HG02938 (cell line): ENCODE data around the gene NLRC4.
"Not testable (repeated sequence)": the region's sequence is repeated elsewhere in the genome, so short reads cannot be mapped to it uniquely, and the experiment has no call there.

Source experiments
- ATAC-seq: cut with Tn5 transposase; IDR thresholded peaks from one replicate; pipeline ENCODE4 v1.9.1; 2021; ENCODE audit warnings: mild to moderate bottlenecking, moderate library complexity; ENCODE audit not compliant: unreplicated experiment

Gene NLRC4

DNA sequence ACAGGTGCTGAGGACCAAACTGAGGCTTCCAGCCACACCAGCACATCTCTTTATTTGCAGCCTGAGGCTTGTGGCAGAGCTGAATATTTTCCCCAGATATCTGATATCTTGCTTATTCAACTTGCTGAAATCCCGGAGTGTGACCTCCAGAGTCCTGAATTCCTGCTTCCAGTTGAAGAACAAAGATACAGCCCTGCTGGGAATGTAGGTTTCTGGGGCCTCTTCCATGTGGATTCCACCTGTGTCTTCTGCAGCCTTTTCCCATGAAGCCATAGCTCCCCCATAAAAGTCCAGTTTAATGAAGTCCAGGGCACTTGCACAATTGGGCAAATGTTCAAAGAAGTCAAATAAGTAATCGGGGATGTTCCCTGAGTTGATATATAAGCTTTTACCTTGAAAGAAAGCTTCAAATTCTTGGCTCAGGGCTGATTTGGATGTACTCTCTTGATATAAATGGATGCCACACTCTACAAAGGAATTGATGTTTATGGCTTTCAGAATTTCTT, 14.9 kb downstream of the NLRC4 start:
- no peak for ATAC-seq

DNA sequence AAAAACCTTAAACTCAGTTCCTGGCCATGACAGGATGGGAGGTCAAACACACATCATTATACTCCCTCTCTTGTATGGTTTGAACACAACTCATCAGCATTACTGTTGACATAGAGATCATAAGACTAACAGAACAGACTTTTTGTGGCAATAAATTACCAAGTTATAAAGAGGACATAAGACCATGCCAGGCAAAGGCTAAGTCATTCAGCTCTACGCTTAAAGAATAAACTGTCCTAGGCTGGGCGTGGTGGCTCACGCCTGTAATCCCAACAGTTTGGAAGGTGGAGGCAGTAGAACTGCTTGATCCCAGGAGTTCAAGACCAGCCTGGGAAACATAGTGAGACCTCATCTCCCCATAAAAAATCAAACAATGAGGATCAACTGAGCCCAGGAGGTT, 16.4 kb downstream of the NLRC4 start:
- ATAC-seq: no peak

DNA sequence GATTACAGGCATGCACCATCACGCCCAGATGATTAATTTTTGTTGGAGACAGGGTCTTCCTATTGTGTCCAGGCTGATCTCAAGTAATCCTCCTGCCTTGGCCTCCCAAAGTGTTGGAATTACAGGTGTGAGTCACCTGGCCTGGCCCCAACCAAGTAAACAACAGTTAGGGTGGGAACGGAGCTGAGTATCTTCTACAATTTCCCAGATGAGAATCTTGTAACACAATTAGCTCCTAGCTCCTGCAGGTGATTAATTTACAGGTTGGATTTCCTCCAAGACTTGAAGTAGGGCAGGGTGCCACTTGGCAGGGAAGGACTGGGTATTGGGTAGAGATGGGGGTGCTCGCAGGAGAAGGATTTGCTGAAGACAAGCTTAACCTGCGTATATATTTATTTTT, 17.8 kb downstream of the NLRC4 start:
- no peak for ATAC-seq

DNA sequence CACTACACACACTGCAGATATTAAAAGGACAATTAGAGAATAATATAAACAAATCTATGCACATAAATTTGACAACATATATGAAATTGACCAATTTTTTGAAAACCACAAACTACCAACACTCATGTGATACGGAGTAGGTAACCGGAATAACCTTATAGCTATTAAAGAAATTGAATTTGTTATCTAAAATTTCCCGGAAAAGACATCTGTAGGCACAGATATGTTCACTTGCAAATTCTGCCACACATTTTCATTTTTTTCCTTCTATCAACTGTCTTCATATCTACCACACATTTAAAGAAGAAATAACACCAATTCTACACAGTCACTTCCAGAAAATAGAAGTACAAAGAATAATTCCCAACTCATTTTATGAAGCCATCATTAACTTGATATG, 22.4 kb downstream of the NLRC4 start:
- ATAC-seq: no peak

DNA sequence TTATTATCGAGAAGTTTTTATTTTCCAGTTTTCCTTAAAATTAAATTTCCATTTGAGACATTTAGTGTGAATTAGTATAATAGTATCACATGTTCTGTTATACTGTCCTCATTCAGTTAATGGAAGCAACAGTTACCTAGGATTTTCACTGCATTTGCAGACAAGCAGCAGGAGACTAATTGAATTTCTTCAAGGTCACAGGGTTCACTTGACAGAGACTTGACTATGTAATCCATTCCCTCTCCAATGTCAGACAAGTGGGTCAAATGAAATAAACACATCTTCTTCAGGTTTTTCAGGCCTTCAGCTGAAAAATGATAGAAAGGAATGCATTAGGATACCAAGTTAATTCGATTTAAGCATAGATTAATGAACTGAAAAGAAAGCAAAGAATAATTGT, 26.7 kb downstream of the NLRC4 start:
- ATAC-seq: no peak

DNA sequence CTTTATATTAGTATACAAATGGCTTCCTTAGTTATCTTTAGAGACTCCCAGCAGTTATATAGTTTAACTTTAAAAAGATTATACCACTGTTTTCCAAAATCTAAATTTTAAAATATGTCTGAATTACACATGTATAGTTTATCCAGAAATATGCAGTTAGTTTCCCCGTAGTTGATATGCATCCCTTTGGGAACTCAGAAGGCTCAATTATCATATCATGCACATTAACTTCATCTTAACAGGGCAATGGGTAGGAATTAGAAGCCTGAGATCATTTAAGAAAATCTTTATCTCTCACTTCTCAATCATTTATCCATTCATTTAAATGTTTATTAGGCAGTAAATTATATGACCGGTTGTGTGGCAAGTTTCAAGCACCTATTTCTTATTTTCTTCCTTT, 27.2 kb downstream of the NLRC4 start:
- ATAC-seq: no peak

DNA sequence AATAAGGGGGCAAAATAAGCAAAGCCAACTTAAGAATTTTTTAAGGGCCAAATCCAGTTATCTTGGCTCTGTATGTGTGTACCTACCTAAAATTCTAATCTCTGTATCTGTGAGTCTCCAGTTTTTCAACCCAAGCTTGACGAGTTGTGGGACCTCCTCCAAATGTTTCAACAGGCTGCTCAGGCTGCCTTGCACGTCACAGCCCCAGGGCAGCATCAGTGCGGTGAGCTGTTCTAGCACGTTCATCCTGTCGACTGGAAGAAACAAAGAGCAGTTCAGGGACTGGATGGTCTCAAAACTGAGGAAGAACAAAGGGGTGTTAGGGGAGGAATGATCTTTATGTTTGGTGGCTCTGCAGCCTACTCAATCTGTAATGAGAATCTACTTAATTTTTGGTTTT, 29.4 kb downstream of the NLRC4 start:
- ATAC-seq: no peak

DNA sequence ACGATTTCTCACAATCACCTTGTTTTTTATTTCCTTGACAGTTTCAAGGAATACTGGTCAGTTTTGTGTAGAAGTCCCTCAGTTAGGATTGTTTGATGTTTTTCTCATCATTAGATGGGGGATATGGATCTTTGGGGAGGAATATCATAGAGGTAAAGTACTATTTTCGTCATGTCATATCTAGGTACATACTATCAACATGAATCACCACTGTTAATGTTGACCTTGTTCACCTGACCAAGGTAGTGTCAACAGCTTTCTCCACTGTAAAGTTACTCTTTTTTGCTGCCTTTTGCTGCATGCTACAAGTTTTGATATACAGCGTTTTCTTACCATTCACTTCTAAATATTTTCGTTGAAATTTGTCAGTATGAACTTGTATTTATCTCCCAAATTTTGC, 32.7 kb downstream of the NLRC4 start:
- ATAC-seq: no peak

DNA sequence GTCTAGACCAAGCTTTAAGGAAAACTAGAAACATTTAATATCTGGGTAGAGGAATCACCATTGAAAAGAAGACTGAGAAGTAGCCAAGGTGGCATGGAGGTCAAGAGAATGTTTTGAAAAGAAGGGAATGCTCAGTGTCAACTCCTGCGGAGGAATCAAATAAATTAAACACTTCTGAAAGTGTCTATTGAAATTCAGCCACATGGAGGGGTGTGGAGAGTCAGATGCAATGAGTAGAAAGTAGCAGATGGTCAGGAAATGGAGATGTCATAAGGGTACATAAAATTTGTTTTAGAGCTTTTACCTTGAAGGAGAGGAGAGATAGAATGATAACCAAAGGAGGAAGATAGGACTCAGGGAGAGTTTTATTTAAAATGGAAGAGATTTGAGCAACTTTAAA, 35.1 kb downstream of the NLRC4 start:
- no peak for ATAC-seq

DNA sequence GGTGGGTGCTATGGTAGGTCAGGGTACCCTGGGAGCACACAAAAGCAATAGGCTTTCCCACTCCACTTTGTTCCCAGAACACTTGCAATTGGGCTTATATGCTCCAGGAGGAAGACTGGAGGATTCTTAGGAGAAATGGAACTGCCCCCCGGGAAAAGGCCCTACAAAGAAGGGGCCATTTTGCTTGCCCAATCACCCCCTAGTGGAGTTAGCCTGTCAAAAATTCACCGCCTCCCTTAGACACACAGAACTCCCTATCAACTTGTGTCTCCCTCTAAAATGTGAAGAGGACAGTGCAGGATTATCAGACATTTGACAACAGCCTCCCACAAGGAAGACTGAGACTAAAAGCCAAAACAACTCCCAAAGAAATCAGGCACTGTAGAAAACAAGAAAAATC, 36.5 kb downstream of the NLRC4 start:
- no peak for ATAC-seq

DNA sequence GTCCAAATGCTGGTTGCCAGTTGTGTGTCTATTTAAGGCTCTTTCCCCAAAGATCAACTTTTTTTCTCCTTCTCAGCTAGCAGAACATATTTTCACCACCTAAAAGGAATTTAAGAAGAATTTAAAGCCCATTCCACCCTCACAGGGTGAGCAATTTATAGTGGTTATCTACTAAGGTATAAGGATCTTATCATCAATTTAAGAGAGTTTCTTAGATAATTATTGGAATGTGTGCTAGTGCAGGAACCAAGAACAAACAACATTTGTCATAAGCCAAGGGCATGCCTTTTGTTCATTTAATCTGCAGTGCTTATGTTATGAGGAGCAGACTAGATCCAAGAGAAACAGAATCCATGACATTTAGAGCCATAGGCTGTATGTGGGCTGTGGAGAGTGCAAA, 37.2 kb downstream of the NLRC4 start:
- ATAC-seq: no peak

DNA sequence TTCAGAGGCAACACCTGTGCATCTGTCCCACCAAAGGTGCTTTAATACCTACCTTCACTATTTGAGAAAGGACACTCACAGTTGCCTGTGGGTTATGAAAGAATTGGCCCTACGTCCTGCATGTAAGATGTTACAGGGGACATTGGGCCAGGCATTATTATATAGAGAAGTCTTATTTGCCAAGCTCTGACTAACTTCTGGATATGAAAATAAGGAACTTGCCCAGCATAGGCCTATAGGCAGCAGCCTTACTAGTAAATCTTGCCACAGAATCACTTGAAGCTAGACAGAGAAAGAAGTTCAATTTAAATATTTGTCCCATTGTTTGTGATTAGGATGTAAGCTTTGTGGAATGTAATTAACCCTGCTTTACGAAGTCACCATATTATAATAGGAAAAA, 41.7 kb downstream of the NLRC4 start:
- ATAC-seq: no peak

DNA sequence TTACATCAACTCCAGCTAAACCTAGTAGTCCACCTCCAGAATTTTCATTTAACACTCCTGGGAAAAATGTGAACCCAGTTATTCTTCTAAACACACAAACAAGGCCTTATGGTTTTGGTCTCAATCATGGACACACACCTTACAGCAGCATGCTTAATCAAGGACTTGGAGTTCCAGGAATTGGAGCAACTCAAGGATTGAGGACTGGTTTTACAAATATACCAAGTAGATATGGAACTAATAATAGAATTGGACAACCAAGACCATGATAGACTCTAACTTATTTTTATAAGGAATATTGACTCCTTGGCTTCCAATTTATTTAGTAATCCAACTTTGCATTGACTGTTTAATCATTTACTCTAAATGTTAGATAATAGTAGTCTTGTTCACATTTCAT, 44.2 kb downstream of the NLRC4 start:
- ATAC-seq: no peak

DNA sequence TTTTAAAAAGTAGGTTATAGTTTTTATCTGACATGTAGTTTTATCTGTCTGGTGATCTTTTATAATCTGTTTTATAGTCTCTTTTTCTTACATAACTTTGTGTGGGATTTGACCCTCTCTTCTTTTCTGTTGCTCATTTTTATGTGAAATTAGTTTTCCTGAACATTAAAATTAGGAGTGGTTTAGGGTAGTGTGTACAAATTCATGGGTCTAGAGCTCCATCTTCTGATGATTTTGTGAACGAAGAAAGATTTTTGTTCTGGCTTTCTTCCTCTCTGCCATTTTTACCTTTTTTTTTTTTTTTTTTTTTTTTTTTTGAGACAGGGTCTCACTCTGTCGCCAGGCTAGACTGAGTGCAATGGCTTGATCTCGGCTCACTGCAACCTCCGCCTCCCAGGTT, 52.4 kb downstream of the NLRC4 start:
- no peak for ATAC-seq

DNA sequence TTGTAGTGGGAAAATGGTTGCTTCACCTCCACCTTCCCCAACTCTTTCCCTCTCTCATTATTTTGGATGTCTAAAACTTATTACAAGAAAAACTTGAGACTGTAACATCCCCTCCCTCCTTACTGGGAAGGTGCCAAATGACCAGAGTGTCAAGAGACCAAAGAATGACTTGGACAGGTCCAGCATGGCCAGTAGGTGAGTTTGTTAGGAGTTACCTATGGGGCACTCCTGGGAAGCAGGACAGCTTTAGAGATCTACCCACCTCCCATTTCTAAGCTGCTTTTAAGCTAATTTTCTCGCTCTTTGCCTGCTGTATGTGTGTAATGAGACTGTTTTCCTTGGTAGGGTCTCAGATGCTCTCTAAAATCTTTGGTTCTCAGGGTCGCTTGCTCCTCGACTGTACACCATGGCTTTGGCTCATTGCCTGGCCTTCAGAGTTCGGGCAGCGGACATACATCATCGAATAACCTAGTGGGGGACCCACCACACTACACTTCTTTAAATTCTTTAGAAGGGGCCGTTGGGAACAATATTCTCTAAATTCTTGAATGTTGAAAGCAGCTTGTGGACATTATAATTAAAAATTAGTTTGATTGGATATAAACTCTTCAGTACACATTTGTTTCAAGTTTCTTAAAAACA, 53.8 kb downstream of the NLRC4 start:
- ATAC-seq: no peak

DNA sequence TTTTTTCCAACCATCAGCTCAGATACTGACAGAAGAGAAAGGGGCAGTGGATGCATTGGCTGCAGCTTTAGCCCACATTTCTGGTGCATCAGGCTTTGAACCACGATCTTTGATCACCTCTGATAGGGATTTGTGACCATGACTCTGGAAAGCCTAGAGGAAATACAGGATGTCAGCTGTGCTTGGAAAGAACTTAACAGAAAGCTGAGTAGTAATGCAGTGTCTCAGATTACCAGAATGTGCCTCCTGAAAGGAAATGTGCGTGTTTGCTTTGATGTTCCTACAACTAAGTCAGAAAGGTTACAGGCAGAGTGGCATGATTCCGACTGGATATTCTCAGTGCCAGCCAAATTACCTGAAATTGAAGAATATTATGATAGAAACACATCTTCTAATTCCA, 61.3 kb downstream of the NLRC4 start:
- not testable (repeated sequence) for ATAC-seq

DNA sequence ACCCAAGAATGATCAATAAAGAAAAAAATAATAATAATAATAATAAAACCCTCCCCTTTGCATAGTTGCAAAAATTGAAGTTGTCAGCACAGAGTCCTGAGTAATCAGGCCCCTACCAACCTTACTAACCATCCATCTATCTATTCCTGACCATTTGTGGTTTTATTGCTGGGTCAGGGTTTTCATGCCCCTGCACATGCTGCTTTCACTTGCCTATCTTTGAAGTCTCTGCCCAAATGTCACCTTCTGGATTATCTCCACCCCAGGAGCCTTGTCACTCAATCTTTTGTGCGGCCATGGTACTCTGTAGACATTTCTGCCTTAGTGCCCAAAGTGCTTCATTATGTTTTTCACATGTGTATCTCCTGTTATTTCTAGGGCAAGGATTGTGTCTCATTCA, 63.9 kb downstream of the NLRC4 start:
- ATAC-seq: no peak

DNA sequence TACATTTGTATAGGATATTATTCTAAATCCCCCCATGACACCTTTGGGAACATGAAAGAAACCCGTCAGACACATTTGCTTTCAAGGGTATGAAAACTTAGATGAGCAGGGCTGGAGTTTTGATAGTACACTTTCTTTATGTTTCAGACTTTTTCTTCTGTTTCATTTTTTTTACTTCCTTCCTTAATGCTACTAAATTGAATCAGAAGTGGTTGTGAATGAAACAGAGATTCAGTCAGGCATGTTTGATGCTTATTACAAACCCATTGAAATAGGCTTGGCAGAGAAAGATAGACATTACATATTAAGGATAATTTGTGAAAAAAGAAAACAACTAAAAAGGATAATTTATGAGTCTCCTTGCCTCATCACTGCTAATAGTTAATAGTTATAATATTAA, 72.3 kb downstream of the NLRC4 start:
- no peak for ATAC-seq

DNA sequence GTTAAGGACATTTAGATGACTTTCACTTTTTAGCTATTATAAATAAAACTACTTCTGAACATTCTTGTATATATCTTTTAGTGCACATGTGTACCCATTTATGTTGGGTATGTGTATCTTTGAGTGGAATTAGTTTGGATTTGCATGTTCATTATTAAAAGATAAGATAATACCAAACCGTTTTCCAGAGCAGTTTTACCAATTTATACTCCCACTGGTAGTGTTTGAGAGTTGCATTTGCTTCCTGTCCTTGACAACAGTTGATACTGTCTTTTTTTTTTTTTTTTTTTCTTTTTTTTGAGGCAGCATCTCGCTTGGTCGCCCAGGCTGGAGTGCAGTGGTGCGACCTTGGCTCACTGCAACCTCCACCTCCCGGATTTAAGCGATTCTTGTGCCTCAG, 75.7 kb downstream of the NLRC4 start:
- no peak for ATAC-seq

DNA sequence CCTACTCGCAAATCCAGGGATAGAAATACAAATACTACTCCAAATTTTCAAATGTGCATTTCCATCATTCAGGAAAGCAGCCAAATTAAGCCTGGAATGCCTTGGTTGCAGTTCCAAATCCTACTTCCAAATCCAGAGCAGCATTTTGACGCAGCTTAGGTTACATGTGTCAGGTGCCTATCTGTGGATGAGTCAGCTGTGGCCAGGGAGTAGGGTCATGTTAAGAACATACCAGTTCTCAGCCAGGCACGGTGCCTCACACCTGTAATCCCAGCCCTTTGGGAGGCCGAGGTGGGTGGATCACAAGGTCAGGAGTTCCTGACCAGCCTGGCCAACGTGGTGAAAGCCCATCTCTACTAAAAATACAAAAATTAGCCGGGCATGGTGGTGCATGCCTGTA, 82.0 kb downstream of the NLRC4 start:
- ATAC-seq: no peak
